Superior temporal gyrus (tissue), 1 donor: Measurements from ENCODE around the gene PRSS38.

Source experiments
- DNase-seq: peaks from one replicate; pipeline ENCODE4 v3.0.0-alpha.2; 2016; ENCODE audit errors: extremely low spot score

The PRSS38 gene

DNA sequence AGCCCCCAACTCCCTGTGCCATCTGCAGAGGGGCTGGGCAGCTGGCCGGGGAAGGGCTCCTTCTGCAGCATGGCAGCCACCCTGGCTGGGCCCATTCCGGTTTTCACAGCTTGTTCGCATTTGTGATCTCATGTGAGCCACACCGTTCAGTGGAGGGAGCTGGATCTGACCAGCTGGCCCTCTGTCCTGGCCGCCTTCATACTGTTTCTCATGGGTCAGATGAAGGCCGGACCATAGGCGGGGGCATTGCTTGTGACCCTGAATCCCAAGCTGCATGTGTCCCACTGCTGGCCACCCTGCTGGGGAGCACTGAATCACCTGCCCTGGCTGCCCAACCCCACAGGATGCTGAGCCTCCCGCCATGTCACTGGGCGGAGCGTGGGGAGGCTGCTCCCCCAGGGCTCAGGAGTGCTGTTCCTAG, 36.4 kb upstream of the PRSS38 start:
- no peak for DNase-seq

DNA sequence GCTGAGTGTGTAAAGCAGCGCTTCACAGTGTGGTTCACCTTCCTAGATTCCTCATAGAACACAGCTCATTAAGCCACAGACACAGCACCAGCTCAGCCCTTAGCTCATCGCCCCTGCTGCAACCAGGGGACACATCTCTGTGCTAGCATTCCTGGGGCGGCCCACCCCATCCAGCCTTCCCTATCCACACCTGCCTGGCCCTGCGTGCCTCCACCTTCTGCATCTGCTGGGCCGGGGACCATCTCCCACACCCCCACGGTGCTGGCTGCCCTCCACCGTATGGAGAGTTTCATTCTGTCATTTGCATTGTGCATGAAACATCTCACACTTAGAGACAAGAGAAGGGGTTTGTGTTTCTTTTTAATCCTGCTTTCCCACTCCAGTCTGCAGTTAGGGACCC, 35.8 kb upstream of the PRSS38 start:
- no peak for DNase-seq

DNA sequence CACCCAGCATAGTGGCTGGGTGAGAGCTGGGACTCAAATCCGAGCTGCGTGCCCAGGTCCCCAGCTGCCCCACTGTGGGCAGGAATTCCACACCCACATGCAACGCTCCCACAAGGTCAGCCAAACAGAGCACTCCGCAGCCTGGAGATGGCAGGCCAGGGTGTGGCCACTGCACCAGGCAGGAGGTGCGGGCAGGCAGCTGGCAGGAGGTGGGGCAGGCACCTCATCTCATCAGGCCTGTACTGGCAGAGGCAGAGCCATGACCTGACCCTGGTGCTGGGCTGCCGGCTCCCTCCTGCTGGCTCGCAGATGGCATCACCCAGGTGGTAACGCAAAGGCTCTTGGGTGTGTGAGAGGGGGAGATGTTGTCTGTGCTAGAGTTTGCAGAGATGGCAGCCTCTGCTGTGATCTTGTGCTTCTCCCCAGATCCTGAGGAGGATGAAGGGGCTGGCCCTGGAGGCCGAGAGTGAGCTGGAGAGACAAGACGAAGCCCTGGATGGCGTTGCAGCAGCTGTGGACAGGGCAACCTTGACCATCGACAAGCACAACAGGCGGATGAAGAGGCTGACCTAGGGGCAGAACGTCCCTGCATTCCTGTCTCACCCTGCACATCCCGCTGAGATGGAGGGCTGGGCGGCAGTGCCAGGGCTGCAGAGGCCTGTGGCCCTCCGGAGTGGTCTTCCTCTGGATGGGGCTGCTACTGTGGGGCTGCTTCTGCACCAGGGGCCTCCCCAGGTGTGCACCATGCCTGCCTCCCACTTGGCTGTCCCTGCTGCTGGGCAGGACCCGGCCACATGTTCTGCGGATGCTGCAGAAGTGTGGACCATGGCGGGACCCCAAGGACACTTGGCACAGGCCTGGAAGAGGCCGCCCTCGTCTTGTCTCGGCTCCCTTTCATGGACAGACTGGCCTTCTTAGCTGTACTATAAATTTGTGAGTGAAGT, 35.1 kb upstream of the PRSS38 start:
- DNase-seq = no peak

DNA sequence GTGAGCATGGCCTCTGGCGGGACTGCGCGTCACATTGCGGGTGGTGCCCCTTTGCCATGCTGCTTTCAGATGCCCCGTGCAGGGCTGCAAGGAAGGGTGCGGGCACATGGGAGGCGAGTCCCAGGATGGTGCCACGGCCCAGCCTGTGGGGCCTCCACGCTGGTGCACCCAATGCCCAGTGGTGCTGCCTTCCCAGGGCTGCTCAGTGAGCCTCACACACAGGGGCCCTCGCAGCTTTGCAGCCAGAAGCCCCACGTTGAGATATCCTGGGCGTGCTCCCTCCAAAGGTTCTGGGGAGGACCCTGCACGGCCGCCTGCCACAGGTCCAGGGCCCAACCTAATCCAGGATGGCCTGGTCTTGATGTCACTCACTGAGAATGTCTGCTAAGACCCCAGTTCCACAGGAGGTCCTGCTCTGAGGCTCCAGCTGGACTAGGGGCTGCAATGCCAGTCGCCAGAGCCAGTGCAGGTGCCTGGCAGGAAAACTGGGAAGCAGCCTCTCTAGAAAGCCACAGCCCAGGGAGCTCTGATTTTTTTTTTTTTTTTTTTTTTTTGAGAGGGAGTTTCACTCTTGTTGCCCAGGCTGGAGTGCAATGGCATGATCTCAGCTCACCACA, 34.1 kb upstream of the PRSS38 start:
- DNase-seq = no peak

DNA sequence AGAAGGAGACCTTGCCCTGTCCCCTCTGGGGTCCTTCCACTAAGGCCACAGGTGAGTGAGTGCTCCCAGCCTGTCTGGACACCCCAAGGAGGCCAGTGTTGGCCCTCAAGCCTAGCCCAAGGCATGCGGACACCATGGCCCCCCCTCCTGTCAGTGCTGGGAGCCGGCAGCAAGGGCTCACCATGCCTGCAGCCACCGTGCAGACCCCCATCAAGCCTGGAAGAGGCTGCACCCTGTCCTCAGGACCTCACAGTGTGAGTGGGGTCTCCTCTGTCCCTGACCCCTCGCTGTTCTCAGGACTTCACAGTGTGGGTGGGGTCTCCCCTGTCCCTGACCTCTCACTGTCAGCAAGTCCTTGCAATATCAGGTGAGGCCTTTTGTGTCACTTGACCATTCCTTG, 33.2 kb upstream of the PRSS38 start:
- no peak for DNase-seq

DNA sequence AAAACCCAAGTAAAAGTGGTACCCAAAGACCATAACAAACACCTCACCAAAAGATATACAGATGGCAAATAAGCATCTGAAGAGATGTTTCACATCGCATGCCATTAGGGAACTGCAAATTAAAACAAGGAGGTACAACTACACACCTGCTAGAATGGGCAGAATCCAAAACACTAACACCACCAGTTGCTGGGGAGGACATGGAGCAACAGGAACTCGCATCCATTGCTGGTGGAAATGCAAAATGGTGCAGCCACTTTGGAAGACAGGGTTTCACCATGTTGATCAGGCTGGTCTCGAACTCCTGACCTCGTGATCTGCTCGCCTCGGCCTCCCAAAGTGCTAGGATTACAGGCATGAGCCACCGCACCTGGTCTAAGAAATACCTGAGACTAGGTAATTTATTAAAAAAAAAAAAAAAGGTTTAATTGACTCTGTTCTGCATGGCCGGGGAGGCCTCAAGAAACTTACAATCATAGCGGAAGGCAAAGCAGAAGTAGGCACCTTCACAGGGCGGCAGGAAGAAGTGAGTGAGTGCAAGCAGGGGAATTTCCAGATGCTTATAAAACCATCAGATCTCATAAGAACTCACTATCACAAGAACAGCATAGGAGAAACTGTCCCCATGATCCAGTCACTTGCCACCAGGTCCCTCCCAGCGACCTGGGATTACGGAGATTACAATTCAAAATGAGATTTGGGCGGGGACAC, 30.2 kb upstream of the PRSS38 start:
- DNase-seq = no peak

DNA sequence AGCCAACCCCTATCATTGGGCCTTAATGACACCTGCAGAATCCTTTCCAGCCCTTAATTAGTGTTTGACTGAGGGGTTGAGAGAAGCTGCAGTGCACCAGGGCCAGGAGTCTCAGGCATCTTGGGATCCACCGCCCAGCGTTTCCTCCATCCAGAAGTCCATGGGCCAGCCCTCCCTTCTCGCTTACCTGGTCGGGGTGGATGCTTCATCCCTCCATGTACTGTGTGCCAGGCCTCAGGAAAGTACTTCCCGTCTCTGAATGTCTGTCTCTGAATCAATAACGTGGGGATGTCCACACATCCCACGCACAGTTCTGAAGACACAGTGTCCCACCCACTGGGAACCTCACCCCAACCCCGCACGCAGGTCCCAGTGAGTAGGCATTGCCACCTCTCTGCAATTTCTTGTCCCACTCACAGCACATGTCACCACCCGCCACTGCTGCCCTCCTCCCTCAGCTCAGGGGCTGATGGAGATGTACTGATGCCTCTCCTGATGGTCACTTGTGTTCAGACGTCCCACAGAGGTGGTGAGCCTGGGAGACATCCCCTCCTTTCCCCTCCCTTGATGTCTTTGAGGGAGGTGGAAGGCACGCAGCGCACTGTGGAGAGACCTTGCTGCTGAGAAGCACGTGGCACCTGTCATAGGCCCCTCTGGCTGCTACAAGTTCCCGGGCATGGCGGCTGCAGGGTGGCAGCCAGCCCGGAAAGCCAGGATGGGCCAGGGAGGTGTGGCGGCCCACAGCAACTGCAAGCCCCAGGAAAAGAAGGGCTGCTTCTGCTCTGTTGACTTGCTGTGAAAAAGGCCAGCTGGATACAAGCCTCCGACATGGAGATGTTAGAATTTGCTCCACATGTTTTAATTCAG, 29.4 kb upstream of the PRSS38 start:
- no peak for DNase-seq

DNA sequence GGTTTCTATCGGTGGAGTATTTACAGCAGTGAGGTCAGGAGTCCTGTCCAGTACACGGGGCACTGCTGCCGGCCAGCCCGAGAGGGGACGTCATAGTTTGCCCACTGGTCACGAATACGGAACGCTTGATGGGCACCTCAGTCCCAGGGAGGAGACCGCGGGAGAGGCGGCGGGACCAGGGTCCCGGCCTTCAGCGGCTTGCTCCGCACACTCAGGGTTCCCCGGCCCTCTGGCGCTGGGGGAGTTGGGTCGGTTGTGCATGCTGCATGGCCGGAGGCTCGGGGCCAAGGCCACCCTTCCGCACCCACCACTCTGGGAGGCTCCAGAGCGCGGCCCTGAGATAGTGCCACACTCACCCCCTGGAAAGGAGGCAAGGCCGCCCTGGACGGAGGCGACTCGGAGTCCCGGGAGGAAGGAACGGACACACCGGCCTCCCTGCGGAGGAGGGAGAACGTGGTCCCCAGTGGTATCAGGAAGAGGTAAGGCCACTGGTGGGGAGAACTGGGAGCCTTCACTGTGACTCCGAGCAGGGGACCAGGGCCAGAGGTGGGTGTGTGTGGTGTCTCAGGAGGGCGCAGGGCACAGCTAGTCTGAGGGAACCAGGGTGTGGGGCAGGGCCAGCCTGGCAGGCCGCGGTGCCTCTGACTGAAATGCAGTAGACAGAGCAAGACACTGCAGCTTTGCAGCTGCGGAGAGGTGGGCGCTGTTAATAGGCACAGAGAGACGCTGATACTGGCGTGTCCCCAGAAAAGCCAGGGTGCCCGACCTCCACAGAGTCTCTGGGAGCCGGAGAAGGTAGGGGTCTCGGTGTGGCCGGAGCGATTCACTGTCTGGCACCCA, 28.6 kb upstream of the PRSS38 start:
- no peak for DNase-seq

DNA sequence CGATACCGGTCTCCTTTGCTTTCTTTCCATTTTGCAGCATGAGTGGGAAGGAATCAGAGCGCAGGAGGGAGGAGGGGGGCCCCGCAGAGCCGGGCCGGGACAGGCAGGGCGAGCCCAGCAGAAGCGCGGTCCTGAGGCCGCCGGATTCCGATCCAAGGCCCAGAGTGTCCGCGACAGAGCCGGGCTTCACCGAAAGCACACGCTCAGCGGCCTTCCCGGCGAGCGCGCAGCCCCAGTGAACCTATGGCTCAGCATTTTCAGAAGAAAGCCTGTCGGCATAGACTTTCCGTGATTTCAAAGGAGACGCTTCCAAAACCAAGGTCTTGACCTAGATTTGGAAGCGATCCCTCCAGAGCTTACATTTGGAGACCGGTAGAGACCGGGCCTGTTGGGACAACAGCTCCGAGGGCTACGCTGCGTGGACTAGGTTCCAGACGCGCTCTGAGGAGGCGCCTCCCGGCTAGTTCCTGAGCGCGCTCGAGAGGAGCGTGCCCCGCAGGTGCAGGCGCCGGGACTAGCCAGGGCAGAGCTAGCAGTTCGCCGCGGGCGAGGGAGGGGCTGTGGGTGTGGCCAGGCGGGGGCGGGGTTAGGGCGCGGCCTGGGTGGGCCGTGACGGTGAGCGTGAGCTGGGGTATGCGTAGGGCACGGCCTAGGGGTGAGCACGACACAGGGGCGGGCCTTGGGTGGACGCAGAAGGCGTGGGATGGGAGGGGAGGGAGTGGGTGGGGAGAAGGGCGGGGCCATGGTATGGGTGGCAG, 27.8 kb upstream of the PRSS38 start:
- peak; percentile 41 for DNase-seq

DNA sequence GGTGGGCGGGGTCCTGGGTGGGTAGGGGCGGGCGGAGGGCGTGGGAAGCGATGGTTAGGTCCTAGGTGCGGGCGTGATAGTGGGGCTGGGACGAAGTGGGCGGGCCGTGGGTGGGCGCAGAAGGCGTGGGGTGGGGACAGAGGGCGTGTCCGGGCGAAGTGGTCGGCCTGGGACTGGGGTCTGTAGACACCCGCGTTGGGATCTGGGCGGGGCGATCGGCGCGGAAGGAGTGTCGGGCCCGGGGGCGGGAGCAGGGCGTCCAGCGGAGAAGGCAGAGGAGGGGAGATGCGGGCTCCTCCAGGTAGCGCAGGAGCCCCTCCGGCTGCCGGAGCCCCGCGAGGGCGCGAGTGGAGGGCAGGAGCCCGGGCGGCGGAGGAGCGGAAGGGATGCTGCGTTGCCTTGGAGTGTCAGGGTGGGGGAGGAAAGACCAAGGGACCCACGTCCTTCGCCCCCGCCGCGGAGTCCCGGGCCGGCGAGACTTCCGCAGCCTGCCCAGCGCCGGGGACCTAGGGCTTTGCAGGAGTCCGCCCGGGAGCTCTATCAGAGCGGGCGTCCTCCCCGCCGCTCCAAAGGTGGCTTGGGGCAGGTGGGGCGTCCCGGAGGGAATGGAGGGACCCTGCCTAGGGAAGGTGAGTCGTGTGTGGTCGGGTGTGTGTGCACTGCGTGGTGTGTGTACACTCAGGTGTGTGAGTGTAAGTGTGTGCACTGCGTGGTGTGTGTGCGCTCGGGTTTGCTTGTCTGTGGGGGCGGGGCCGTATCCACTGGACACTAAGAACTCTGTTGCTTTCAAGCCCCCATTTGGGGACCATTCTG, 27.0 kb upstream of the PRSS38 start:
- DNase-seq = no peak

DNA sequence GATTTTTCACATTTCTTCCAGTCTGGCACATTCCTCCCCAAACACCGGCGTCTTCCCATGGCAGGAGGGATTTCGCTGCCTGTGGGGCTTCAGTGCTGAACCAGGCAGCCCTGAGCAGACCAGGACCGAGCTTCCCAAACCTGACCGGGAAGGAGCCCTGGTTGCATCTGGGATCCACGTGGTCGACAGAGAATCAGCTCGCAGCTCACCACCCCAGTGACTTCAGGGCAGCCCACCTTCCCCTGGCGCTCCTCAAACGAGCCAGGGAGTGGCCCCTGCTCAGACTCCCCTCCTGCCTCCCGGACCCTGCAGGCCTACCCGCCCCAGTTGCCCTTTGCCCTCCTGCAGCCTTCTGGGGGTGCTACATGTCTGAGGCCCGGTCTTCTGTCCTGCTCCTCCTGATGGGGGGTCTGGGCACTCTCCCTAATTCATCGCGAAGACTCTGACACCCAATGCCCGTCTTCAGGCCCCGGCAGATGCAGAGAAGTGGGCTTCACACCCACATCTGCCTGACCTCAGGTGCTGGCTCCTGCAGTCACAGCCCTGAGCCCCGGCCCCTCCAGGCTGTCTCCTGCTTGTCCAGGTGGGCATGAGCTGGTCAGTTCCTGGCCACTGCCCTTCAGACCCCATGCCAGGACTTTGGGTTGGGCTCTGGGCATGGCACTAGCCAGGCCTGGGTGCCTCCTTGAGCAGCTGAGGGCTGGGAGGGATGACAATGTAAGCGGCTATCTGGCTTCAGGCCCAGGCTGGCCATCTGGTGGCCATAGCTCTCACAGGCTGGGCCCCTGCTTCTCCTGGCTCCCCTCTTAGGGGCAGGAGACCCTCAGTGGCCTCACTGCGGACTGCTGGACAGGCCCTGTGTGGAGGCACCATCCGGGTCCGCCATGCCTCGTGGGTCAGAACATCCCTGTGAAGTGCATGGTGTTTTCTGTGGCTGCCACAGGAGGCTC, 26.1 kb upstream of the PRSS38 start:
- no peak for DNase-seq

DNA sequence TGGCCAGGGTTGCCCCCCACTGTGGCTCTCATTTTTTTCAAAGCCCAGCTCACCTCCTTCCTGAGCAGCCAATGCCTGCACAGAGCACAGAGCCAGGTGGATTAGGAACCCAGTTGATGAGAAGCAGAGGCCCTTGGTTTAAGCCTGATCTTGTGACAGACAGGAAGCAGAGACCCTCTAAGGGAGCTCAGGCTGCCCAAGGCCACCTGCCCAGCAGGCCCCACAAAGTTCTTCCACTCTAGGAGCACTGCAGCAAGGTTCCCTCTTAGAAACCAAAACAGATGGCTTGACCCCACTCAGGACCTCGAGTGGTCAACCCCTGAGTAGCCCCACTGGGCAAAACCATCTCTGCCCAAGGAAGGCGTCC, 25.5 kb upstream of the PRSS38 start:
- DNase-seq = no peak

DNA sequence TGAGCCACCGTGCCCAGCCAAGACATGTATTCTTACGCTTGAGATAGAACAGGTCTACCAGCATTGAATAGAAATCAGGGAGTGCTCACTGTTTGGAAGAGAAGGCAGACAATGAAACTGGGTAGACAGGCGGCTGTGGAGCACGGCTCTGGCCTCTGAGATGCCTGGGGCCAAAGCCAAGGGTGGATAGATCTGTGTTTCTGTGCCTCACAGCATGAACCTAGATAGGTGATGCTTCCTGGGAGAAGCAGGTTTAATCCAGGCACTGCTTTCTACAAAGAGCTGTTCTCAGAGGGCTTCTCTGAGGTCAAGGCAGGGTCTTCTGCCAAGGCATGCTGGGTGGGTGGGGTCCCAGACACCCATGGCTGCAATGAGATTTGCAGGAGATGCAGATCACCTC, 24.6 kb upstream of the PRSS38 start:
- DNase-seq = no peak

DNA sequence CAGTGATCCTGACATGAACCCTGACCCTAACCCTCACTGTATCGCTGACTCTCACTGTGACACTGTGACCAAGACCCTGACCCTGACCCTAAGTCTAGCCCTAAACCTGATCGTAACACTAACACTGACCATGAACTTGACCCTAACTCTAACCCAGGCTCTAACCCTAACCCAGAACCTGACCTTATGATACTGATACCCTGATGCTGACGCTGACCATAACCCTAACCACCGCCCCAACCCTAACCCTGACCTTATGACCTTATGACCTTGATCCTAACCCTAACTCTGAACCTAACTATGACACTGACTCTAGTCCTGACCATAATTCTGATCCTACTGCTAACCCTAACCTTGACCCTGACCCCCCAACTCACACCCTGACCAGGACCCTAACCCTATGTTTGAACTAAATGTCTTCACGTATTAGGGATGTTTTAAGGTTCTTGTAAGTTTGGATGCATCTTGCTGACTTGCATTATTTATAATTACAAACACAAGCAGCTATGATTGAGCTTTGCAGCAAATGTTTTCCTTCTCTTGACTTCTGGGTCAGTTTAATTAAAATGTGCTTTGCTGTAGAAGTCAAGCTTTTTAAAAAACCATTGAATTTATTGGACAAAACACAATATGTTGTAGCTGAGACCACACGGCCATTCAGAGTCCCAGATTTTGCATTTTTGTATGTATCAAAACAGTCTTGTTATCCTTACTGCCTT, 23.9 kb upstream of the PRSS38 start:
- no peak for DNase-seq

DNA sequence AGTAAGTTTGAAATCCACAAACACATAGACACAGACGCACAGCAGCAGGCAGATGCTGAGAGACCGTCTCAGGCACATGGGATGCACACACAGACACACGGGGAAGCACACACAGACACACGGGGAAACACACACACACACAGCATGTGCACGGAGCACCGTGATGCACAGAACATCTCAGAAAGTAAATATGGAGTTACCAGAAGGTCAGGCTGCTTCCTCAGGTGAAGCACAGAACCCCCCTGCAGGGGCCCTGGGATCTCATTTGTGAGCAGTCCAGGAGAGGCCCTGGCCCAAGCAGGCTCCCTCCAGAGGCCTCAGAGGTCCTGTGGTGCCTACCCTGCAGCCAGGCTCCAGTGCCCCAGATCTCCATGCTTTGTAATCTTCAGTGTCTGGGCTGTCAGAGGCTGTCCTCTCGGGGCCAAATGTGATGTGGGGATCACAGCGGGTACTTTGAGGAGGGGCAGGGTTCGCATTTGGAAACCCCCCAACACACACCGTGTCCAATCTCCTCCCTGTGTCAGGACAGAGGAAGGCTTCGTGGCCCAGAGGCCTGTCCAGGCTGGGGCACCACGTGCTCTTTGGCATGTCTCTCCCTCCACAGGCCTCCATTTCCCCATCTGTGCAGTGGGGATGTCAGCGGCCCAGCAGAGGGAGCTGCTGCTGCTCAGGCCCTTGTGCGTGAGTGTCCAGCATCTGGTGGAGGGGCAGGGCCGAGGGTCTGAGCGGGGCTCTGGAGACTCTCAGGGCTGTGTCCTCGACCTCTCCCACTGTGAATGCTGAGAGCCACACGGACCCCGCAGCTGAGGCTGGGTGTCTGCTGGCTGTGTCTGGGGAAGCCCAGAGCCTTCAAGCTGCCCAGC, 23.0 kb upstream of the PRSS38 start:
- DNase-seq = no peak
